Astrocyte of the hippocampus (primary cell): ENCODE data around the gene TBC1D1.
A peak's percentile ranks its signal among the peaks of the same experiment; 100 is the strongest.

Experiments used
- DNase-seq: peaks from one replicate; pipeline ENCODE4 v3.0.0; 2011; ENCODE audit warnings: low read depth, low spot score

Gene TBC1D1

GRCh38 chr4:38124961-38125360 is 234.1 kb downstream of the TBC1D1 start:
- DNase-seq: no peak

GRCh38 chr4:38125816-38126215 is 234.9 kb downstream of the TBC1D1 start:
- no peak for DNase-seq

GRCh38 chr4:38128478-38129459 is 237.9 kb downstream of the TBC1D1 start:
- DNase-seq: no peak

- DNase-seq: no peak
These were observed 238.8 kb downstream of the TBC1D1 start for GRCh38 chr4:38129460-38130227.

- no peak for DNase-seq
These were observed 240.0 kb downstream of the TBC1D1 start for GRCh38 chr4:38130884-38131283.

- peak; percentile 60 for DNase-seq
These were observed 240.6 kb downstream of the TBC1D1 start for GRCh38 chr4:38131371-38132091.

GRCh38 chr4:38132107-38132673 is 241.3 kb downstream of the TBC1D1 start:
- peak; percentile 94 for DNase-seq

GRCh38 chr4:38132843-38133662 is 242.2 kb downstream of the TBC1D1 start:
- no peak for DNase-seq

- DNase-seq: peak; percentile 34
These were observed 243.0 kb downstream of the TBC1D1 start for GRCh38 chr4:38133711-38134480.

GRCh38 chr4:38135201-38135600 is 244.3 kb downstream of the TBC1D1 start:
- DNase-seq: no peak

- DNase-seq: no peak
These were observed 245.7 kb downstream of the TBC1D1 start for GRCh38 chr4:38136604-38137003.

- no peak for DNase-seq
These were observed 246.2 kb downstream of the TBC1D1 start for GRCh38 chr4:38137080-38137479.

- DNase-seq: no peak
These were observed 247.5 kb downstream of the TBC1D1 start for GRCh38 chr4:38138363-38138762.

GRCh38 chr4:38139187-38139586 is 248.3 kb downstream of the TBC1D1 start:
- DNase-seq: no peak

- DNase-seq: no peak
These were observed 249.8 kb downstream of the TBC1D1 start for GRCh38 chr4:38140643-38141203.

- peak; percentile 54 for DNase-seq
These were observed 251.1 kb downstream of the TBC1D1 start for GRCh38 chr4:38141808-38142500.

- DNase-seq: no peak
These were observed 253.1 kb downstream of the TBC1D1 start for GRCh38 chr4:38144031-38144430.

- DNase-seq: no peak
These were observed 254.3 kb downstream of the TBC1D1 start for GRCh38 chr4:38145033-38145678.
